GM23248 (cell line): Measurements from ENCODE around the gene TPRN.

ENCODE experiments used
- EZH2 ChIP-seq: fragments of 200-600 bp; sonication (generic); IDR thresholded peaks from 2 replicates; pipeline ENCODE4 v1.6.1; 2018; ENCODE audit warnings: antibody characterized with exemption, mild to moderate bottlenecking; ENCODE audit not compliant: insufficient read depth, poor library complexity, severe bottlenecking
- EZH2phosphoT487 ChIP-seq: fragments of 200-600 bp; sonication (generic); IDR thresholded peaks from 2 replicates; pipeline ENCODE4 v1.6.1; 2018; ENCODE audit warnings: antibody characterized with exemption, moderate library complexity, mild to moderate bottlenecking, low read depth; ENCODE audit not compliant: insufficient read depth

- TF ChIP-seq EZH2phosphoT487 (no peak), EZH2 (no peak)
These were observed 54.0 kb downstream of the TPRN start for GRCh38 chr9:137146527-137146918.
